Neural cell (in vitro differentiated cells): ENCODE measurements around the gene PRRT3. TPM values are rescaled to one million over a fixed set of nuclear protein-coding genes. Genes with fewer than 3 reads are reported as not detected.
"Not testable (repeated sequence)": the region's sequence is repeated elsewhere in the genome, so short reads cannot be mapped to it uniquely, and the experiment has no call there.

Experiments
- H2AFZ ChIP-seq: fragments of 200-600, 300-800 bp; sonication (generic), shearing (Covaris generic); 2 replicates; pipeline ENCODE4 v1.6.0; 2014; ENCODE audit warnings: low read depth, mild to moderate bottlenecking, antibody characterized with exemption, low read length, moderate library complexity
- H3F3A ChIP-seq: fragments of 200-600 bp; shearing (Covaris generic); 2 replicates; pipeline ENCODE4 v1.6.1; 2016; ENCODE audit warnings: mild to moderate bottlenecking, moderate library complexity, mixed read lengths, antibody characterized with exemption, low read length; ENCODE audit not compliant: insufficient read depth, poor library complexity, severe bottlenecking
- H3K27ac ChIP-seq: fragments of 200-600, 300-800 bp; sonication (generic), shearing (Covaris generic); 2 replicates; pipeline ENCODE4 v1.5.1; 2014; ENCODE audit warnings: mild to moderate bottlenecking, low read length, moderate library complexity
- H3K27me3 ChIP-seq: fragments of 300-800, 200-600 bp; sonication (generic), shearing (Covaris generic); 2 replicates; pipeline ENCODE4 v1.6.0; 2014; ENCODE audit warnings: mild to moderate bottlenecking, low read depth, low read length, moderate library complexity; ENCODE audit not compliant: insufficient read depth
- H3K36me3 ChIP-seq: fragments of 300-800, 200-600 bp; sonication (generic), shearing (Covaris generic); 2 replicates; pipeline ENCODE4 v1.5.1; 2014; ENCODE audit warnings: mild to moderate bottlenecking, antibody characterized with exemption, low read length, moderate library complexity; ENCODE audit not compliant: insufficient read depth
- H3K4me2 ChIP-seq: fragments of 300-800, 200-600 bp; sonication (generic), shearing (Covaris generic); 2 replicates; pipeline ENCODE4 v1.6.0; 2014; ENCODE audit warnings: mild to moderate bottlenecking, low read length
- H3K4me3 ChIP-seq: fragments of 300-800, 200-600 bp; sonication (generic), shearing (Covaris generic); 2 replicates; pipeline ENCODE4 v1.5.1; 2014; ENCODE audit warnings: mild to moderate bottlenecking, low read length, moderate library complexity
- H3K79me2 ChIP-seq: fragments of 200-600 bp; shearing (Covaris generic); replicated peaks from 2 replicates; pipeline ENCODE4 v1.6.0; 2014; ENCODE audit warnings: mild to moderate bottlenecking, low read length, moderate library complexity; ENCODE audit not compliant: insufficient read depth
- H3K9ac ChIP-seq: fragments of 300-800, 200-600 bp; sonication (generic), shearing (Covaris generic); 2 replicates; pipeline ENCODE4 v1.6.1; 2016; ENCODE audit warnings: mild to moderate bottlenecking, low read length, mixed read lengths
- H3K9me2 ChIP-seq: fragments of 200-600 bp; shearing (Covaris generic); 2 replicates; pipeline ENCODE4 v1.6.1; 2016; ENCODE audit warnings: mild to moderate bottlenecking, low read length, mixed read lengths; ENCODE audit not compliant: insufficient read depth
- H3K9me3 ChIP-seq: fragments of 200-600, 300-800 bp; sonication (generic), shearing (Covaris generic); 2 replicates; pipeline ENCODE4 v1.6.1; 2016; ENCODE audit warnings: mild to moderate bottlenecking, mixed run types, low read length, moderate library complexity, mixed read lengths
- H4K20me1 ChIP-seq: fragments of 200-600 bp; shearing (Covaris generic); 2 replicates; pipeline ENCODE4 v1.6.1; 2016; ENCODE audit warnings: mild to moderate bottlenecking, mixed run types; ENCODE audit not compliant: insufficient read depth
- EP300 ChIP-seq: fragments of 450-650 bp; conservative IDR thresholded peaks from 2 replicates; pipeline ENCODE4 v1.6.1; 2014; ENCODE audit warnings: antibody characterized with exemption, mild to moderate bottlenecking, moderate library complexity; ENCODE audit not compliant: poor library complexity, severe bottlenecking
- EZH2 ChIP-seq: fragments of 200-600, 300-800 bp; shearing (Covaris generic), sonication (generic); IDR thresholded peaks from 2 replicates; pipeline ENCODE4 v1.6.1; 2014; ENCODE audit warnings: antibody characterized with exemption, low read length, borderline replicate concordance, mild to moderate bottlenecking; ENCODE audit not compliant: insufficient read depth, poor library complexity, severe bottlenecking
- MXI1 ChIP-seq: fragments of 450-650 bp; conservative IDR thresholded peaks from 2 replicates; pipeline ENCODE4 v1.6.1; 2014; ENCODE audit warnings: antibody characterized with exemption, mild to moderate bottlenecking; ENCODE audit not compliant: poor library complexity, severe bottlenecking
- POLR2AphosphoS5 ChIP-seq: IDR thresholded peaks from 2 replicates; pipeline ENCODE4 v1.6.1; 2012
- RAD21 ChIP-seq: fragments of 450-650 bp; conservative IDR thresholded peaks from 2 replicates; pipeline ENCODE4 v1.6.1; 2014; ENCODE audit warnings: antibody characterized with exemption, mild to moderate bottlenecking, moderate library complexity
- SMC3 ChIP-seq: fragments of 450-650 bp; conservative IDR thresholded peaks from 2 replicates; pipeline ENCODE4 v1.6.1; 2014; ENCODE audit warnings: antibody characterized with exemption, mild to moderate bottlenecking, moderate library complexity; ENCODE audit not compliant: poor library complexity
- TAF1 ChIP-seq: IDR thresholded peaks from 2 replicates; pipeline ENCODE4 v1.6.1; 2012; ENCODE audit warnings: low read depth
- polyA plus RNA-seq: library from polyadenylated mRNA; depleted of rRNA; stranded (reverse); fragments of >200 nt; gene quantifications from 2 replicates; pipeline ENCODE4 v1.2.3, GENCODE V29; 2014
- TF ChIP-seq, protein P1 (sequence below): fragments of 450-650 bp; IDR thresholded peaks from 2 replicates; pipeline ENCODE4 v1.5.1; 2014; ENCODE audit warnings: antibody characterized with exemption, mild to moderate bottlenecking, moderate library complexity; ENCODE audit not compliant: poor library complexity, severe bottlenecking
- TF ChIP-seq, protein P2 (sequence below): IDR thresholded peaks from 2 replicates; pipeline ENCODE4 v1.6.1; 2012; ENCODE audit warnings: borderline replicate concordance

PRRT3 gene
- polyA plus RNA-seq, 1 donor from 2014 or later = 2.9 TPM

DNA sequence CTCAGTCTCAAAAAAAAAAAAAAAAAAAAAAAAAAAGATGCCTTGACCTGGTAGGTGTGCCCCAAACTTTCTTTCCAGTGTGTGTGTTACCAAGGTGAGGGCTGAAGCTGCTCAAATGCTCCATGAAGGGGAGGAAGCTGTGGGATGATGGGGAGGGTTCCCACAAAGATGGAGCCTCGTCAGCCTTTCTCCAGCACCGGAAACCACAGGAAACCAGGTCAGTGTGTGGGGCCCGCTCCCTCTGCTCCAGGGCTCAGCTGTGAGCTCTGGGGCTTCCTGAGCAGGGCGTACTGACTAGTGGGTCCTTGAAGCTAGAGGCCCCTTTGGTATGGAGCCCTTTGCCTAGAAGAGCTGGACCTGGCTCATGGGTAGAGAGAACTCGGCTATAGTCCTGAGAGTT lies 50.2 kb downstream of the PRRT3 start:
- H3K9me2 ChIP-seq = no peaks in the 10 kb centered on the region
- H3K79me2 ChIP-seq = no peaks in the 10 kb centered on the region
- TF ChIP-seq, protein P1, sequence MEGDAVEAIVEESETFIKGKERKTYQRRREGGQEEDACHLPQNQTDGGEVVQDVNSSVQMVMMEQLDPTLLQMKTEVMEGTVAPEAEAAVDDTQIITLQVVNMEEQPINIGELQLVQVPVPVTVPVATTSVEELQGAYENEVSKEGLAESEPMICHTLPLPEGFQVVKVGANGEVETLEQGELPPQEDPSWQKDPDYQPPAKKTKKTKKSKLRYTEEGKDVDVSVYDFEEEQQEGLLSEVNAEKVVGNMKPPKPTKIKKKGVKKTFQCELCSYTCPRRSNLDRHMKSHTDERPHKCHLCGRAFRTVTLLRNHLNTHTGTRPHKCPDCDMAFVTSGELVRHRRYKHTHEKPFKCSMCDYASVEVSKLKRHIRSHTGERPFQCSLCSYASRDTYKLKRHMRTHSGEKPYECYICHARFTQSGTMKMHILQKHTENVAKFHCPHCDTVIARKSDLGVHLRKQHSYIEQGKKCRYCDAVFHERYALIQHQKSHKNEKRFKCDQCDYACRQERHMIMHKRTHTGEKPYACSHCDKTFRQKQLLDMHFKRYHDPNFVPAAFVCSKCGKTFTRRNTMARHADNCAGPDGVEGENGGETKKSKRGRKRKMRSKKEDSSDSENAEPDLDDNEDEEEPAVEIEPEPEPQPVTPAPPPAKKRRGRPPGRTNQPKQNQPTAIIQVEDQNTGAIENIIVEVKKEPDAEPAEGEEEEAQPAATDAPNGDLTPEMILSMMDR = no peak
- TF ChIP-seq, protein P2, sequence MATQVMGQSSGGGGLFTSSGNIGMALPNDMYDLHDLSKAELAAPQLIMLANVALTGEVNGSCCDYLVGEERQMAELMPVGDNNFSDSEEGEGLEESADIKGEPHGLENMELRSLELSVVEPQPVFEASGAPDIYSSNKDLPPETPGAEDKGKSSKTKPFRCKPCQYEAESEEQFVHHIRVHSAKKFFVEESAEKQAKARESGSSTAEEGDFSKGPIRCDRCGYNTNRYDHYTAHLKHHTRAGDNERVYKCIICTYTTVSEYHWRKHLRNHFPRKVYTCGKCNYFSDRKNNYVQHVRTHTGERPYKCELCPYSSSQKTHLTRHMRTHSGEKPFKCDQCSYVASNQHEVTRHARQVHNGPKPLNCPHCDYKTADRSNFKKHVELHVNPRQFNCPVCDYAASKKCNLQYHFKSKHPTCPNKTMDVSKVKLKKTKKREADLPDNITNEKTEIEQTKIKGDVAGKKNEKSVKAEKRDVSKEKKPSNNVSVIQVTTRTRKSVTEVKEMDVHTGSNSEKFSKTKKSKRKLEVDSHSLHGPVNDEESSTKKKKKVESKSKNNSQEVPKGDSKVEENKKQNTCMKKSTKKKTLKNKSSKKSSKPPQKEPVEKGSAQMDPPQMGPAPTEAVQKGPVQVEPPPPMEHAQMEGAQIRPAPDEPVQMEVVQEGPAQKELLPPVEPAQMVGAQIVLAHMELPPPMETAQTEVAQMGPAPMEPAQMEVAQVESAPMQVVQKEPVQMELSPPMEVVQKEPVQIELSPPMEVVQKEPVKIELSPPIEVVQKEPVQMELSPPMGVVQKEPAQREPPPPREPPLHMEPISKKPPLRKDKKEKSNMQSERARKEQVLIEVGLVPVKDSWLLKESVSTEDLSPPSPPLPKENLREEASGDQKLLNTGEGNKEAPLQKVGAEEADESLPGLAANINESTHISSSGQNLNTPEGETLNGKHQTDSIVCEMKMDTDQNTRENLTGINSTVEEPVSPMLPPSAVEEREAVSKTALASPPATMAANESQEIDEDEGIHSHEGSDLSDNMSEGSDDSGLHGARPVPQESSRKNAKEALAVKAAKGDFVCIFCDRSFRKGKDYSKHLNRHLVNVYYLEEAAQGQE = no peak
- no peak for TF ChIP-seq MXI1
- TF ChIP-seq EP300 = no peak
- TF ChIP-seq SMC3 = no peak
- TF ChIP-seq TAF1 = no peak
- TF ChIP-seq RAD21 = no peak
- no peak for TF ChIP-seq POLR2AphosphoS5
- no peak for TF ChIP-seq EZH2
- no peak overlapping the region for H3K9ac ChIP-seq
- no peak overlapping the region for H3K4me3 ChIP-seq
- H3K9me3 ChIP-seq = no peaks in the 10 kb centered on the region
- H3K27ac ChIP-seq = no peak overlapping the region
- H3K36me3 ChIP-seq = no peaks in the 10 kb centered on the region
- H3F3A ChIP-seq = no peaks in the 10 kb centered on the region
- H2AFZ ChIP-seq = no peak overlapping the region
- H3K27me3 ChIP-seq = no peaks in the 10 kb centered on the region
- H3K4me2 ChIP-seq = no peak overlapping the region
- H4K20me1 ChIP-seq = no peaks in the 10 kb centered on the region

DNA sequence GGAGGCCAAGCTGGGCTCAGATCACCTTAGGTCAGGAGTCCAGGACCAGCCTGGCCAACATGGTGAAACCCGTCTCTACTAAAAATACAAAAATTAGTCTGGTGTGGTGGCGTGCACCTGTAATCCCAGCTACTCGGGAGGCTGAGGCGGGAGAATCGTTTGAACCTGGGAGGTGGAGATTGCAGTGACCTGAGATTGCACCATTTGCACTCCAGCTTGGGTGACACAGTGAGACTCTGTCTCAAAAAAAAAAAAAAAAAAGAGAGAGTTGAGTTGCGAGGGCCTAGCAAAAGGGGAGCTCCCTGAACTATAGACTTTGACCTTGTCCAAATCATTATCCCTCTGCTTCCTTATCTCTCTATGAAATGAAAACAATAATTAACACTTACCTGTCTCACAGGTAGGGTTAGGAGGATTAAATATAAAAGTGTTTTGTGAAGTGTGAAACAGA lies 51.2 kb downstream of the PRRT3 start:
- not testable (repeated sequence) for H4K20me1 ChIP-seq, H3K9me2 ChIP-seq, H3K36me3 ChIP-seq, H2AFZ ChIP-seq, H3K27me3 ChIP-seq, H3K9me3 ChIP-seq, H3K27ac ChIP-seq, H3K4me3 ChIP-seq, H3K79me2 ChIP-seq, H3F3A ChIP-seq, H3K4me2 ChIP-seq, H3K9ac ChIP-seq

DNA sequence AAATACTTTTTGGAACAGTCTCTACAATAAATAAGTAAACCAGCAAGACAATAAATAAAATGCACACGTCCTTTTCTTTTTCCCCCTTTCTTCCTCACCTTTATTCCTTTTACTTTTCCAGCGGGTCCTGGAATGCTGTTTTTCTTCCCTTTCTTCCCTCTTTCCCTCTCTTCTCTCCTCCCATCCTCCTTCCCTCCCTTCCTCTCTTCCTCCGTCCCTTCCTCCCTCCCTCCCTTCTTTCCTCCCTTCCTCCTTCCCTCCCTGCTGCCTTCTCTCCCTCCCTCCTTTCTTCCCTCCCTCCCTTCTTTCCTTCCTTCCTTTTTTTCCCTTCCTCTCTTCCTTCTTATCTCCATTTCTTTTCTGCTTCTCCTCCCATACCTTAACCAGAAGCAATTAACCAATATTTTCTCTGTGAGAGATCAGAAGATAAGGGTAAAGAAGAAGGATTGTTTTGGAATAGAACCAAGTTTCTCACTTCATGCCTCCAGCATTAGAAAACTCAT lies 52.9 kb downstream of the PRRT3 start:
- Histone ChIP-seq H3F3A (no peaks in the 10 kb centered on the region), H3K36me3 (no peaks in the 10 kb centered on the region), H3K9me3 (no peaks in the 10 kb centered on the region), H3K79me2 (no peaks in the 10 kb centered on the region), H3K4me2 (no peak overlapping the region), H4K20me1 (no peaks in the 10 kb centered on the region), H3K9me2 (no peaks in the 10 kb centered on the region), H3K27ac (no peak overlapping the region), H3K9ac (no peak overlapping the region), H3K27me3 (no peaks in the 10 kb centered on the region), H3K4me3 (no peak overlapping the region), H2AFZ (no peak overlapping the region)
- TF ChIP-seq RAD21 (no peak), EZH2 (no peak), EP300 (no peak), POLR2AphosphoS5 (no peak), SMC3 (no peak), MXI1 (no peak), TAF1 (no peak)
- TF ChIP-seq, protein P2 = no peak
- TF ChIP-seq, protein P1 = no peak
